Lower leg skin (tissue), 4 donors: Measurements from ENCODE around the gene SPARC. TPM values are rescaled to one million over a fixed set of nuclear protein-coding genes. Genes with fewer than 3 reads are reported as not detected.
A peak's percentile ranks its signal among the peaks of the same experiment; 100 is the strongest.
"Not testable (repeated sequence)": the region's sequence is repeated elsewhere in the genome, so short reads cannot be mapped to it uniquely, and the experiment has no call there.

Experiments
- DNase-seq, 2 donors: peaks; one replicate each; pipeline ENCODE4 v3.0.0-alpha.2; 2019; ENCODE audit warnings: low spot score in 2 of 2
- H3K4me3 ChIP-seq: fragments of 200-600 bp; sonication (generic); 2 replicates; pipeline ENCODE4 v1.5.1; 2017; ENCODE audit warnings: mild to moderate bottlenecking, low read depth; ENCODE audit not compliant: poor library complexity, severe bottlenecking
- CTCF ChIP-seq, 3 donors: fragments of 450-650 bp; IDR thresholded peaks; one replicate each; pipeline ENCODE4 v1.5.1; 2016; ENCODE audit warnings: antibody characterized with exemption in 3 of 3, mild to moderate bottlenecking in 3 of 3, moderate library complexity in 2 of 3
- POLR2A ChIP-seq, 2 donors: fragments of 450-650 bp; IDR thresholded peaks; one replicate each; pipeline ENCODE4 v1.6.1; 2016 to 2017; ENCODE audit warnings: antibody characterized with exemption in 2 of 2, mild to moderate bottlenecking in 1 of 2, moderate library complexity in 1 of 2
- WGBS, 2 donors: methylation state at CpG; one replicate each; pipeline ENCODE4 v1.1.5; 2018; 5-methylcytosine and 5-hydroxymethylcytosine counted together
- intact Hi-C: fragments of 100-400 bp; cut with DNase I; formaldehyde crosslinking; loops from one replicate; pipeline ENCODE4 v1.15.0; 2023; ENCODE audit warnings: low total_unique reads
- total RNA-seq, 4 donors: library from RNA; depleted of rRNA; stranded (reverse); fragments of >200 nt; gene quantifications; one replicate each; pipeline ENCODE4 v1.1.0, GENCODE V29; 2016

The SPARC gene
- total RNA-seq, 4 donors from 2014 or later, result 133 to 494 (median 213) TPM

GRCh38 chr5:151694035-151694485 is 7.3 kb upstream of the SPARC start:
- WGBS, 2 donors, result 72 to 88% methylated on average over 3 of the region's 3 CpGs
- DNase-seq, result peak in 1 of 2 donors; percentile 45
- TF ChIP-seq POLR2A (IDR thresholded peaks at IDR 0.05), result no peak
- TF ChIP-seq CTCF (IDR thresholded peaks at IDR 0.05), result no peak
- intact Hi-C loops, result no loop called here
- H3K4me3 ChIP-seq, result no peak overlapping the region

- 77 to 79% methylated on average over 3 of the region's 3 CpGs for WGBS, 2 donors
- DNase-seq, result peak in 1 of 2 donors; percentile 72
- TF ChIP-seq CTCF (IDR thresholded peaks at IDR 0.05) (no peak), POLR2A (IDR thresholded peaks at IDR 0.05) (no peak)
- intact Hi-C loops, result no loop called here
- H3K4me3 ChIP-seq, result no peak overlapping the region
These were observed 5.6 kb upstream of the SPARC start for GRCh38 chr5:151692312-151692711.

- no peak for DNase-seq
- WGBS, 2 donors, result 94 to 96% methylated on average over 3 of the region's 3 CpGs
- TF ChIP-seq CTCF (IDR thresholded peaks at IDR 0.05) (no peak), POLR2A (IDR thresholded peaks at IDR 0.05) (no peak)
- intact Hi-C loops, result no loop called here
- H3K4me3 ChIP-seq, result no peak overlapping the region
These were observed 5.0 kb upstream of the SPARC start for GRCh38 chr5:151691706-151692105.

GRCh38 chr5:151689591-151689990 is 2.9 kb upstream of the SPARC start:
- DNase-seq, result peak in 1 of 2 donors; percentile 58
- H3K4me3 ChIP-seq, intact Hi-C loops: not testable (repeated sequence)
- 89 to 93% methylated on average over 8 of the region's 8 CpGs for WGBS, 2 donors

- TF ChIP-seq CTCF (IDR thresholded peaks at IDR 0.05) (no peak), POLR2A (IDR thresholded peaks at IDR 0.05) (no peak)
- H3K4me3 ChIP-seq, result no peak overlapping the region
- peak in 1 of 2 donors; percentile 63 for DNase-seq
- 96 to 98% methylated on average over 3 of the region's 3 CpGs for WGBS, 2 donors
- intact Hi-C loops, result no loop called here
These were observed 1.7 kb upstream of the SPARC start for GRCh38 chr5:151688436-151688835.

GRCh38 chr5:151685749-151686673 is 704 bp downstream of the SPARC start:
- WGBS, 2 donors, result 9 to 12% methylated on average over 10 of the region's 10 CpGs
- intact Hi-C loops, result no loop called here

More at GRCh38 chr5:151685749-151686673, 704 bp downstream of the SPARC start:
- peak overlapping the region; percentile 56 for H3K4me3 ChIP-seq
- DNase-seq, result peak in 1 of 2 donors; percentile 80
- no peak for TF ChIP-seq CTCF (IDR thresholded peaks at IDR 0.05)
- no peak for TF ChIP-seq POLR2A (IDR thresholded peaks at IDR 0.05)
